ENCODE results near the gene IGF1R. TPM values are rescaled to one million over a fixed set of nuclear protein-coding genes. Genes with fewer than 3 reads are reported as not detected.

IGF1R gene
- total RNA-seq, 1 donor from 2014 or later: 31.4 TPM

DNA sequence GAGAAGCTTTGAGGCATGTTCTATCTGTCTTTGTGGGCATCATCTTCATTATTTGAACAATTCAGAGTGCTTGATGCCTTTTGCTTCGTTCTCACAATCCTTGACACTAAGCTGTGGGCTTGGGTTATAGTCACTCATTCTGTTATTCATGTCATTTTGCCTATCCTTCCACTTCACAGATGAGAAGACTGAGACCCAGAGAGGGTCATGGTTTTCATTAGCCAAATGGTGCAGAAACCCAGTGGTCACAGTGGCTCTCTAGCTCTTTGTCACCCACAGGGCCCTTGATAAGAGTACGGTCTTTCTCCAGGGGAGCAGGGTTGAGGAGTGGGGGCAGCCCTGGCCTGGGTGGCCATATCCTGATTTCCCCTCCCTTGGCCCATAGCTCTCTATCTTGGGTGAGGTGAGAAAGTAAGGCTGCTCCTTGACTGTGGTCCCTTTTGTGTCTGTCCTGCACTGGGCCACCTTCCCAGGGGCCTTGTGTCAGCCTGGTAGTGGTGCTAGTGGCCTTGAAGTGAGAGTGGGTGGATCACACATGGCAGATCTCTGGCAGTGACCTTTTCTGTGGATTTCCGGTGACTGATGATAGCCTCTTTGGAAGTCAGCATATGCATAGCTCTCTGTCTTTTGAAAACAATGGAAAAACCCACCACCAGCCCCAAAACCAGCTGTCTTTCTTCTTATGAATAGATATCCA, 130.1 kb downstream of the IGF1R start:
- intact Hi-C loops (cut with DNase I): loop anchor here (5.0 to 10.0 kb wide), 2 partner anchors 126 to 286 kb away; no protein-coding TSS in a partner anchor
- DNase-seq (no peak), ATAC-seq (ENCODE audit: poor library complexity) (peak; percentile 28)

- intact Hi-C loops (cut with DNase I): loop anchor here (5.0 to 10.0 kb wide), 2 partner anchors 127 to 286 kb away; no protein-coding TSS in a partner anchor
- ATAC-seq (ENCODE audit: poor library complexity) (peak; percentile 49), DNase-seq (no peak)
Measured at GRCh38 chr15:98778960-98779359, 130.6 kb downstream of the IGF1R start.

GRCh38 chr15:98779463-98780071, 131.2 kb downstream of the IGF1R start:
- ATAC-seq (ENCODE audit: poor library complexity): peak; percentile 91
- DNase-seq: peak; percentile 87
- intact Hi-C loops (cut with DNase I): loop anchor here (5.0 to 10.0 kb wide), 2 partner anchors 127 to 285 kb away; no protein-coding TSS in a partner anchor

GRCh38 chr15:98781838-98782237, 133.5 kb downstream of the IGF1R start:
- ATAC-seq (ENCODE audit: poor library complexity) (no peak), DNase-seq (no peak)
- intact Hi-C loops (cut with DNase I): no loop called here

- DNase-seq (no peak), ATAC-seq (ENCODE audit: poor library complexity) (no peak)
- intact Hi-C loops (cut with DNase I): no loop called here
Measured at GRCh38 chr15:98782801-98783200, 134.5 kb downstream of the IGF1R start.

GRCh38 chr15:98785431-98785806, 137.1 kb downstream of the IGF1R start:
- intact Hi-C loops (cut with DNase I): no loop called here
- no peak for ATAC-seq (ENCODE audit: poor library complexity)

DNA sequence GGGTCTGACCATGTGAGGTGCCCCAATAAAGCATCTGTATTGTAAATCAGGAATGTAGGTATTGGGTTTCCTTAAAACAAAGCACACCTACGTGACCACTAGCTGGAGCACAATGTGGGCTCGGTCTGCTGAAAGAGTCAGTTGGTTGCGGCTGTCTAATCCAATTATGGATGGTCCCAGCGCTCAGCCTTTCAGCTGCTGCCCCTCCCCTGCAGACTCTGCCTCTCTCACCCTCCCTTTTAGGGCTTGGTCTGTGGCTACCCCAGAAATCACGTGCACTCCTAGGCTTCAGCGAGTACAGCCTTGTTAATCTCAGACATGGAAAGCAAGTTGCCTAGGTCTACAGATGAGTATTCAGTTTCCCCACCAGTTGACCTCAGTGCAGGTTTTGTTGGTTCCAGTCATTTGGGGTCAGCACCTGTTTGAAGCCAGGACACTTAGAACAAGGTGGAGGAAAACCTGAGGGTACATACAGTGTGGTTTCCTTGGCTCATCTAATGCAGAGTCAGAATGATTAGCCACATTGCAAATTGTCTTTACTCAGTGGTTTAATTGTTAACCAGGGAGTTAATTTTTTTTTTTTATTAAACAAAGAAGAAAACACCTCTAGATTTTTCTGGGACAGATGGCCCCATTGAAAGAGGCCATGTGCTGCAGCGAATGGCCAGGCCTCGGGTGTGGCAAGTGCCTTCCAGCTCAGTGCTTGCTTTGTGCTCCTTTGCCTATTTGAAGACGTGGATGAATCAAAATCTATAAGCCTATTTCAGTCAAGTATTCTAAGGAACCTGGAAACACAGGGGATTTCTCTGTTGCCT, 137.7 kb downstream of the IGF1R start:
- DNase-seq: no peak
- intact Hi-C loops (cut with DNase I): no loop called here
- ATAC-seq (ENCODE audit: poor library complexity): peak; percentile 58

More at GRCh38 chr15:98785431-98785806, 137.1 kb downstream of the IGF1R start:
- DNase-seq: no peak

GRCh38 chr15:98786717-98787116, 138.4 kb downstream of the IGF1R start:
- intact Hi-C loops (cut with DNase I): no loop called here
- no peak for DNase-seq
- ATAC-seq (ENCODE audit: poor library complexity): peak; percentile 53

- no peak for ATAC-seq (ENCODE audit: poor library complexity)
- intact Hi-C loops (cut with DNase I): no loop called here
- no peak for DNase-seq
Measured at GRCh38 chr15:98787194-98787593, 138.9 kb downstream of the IGF1R start.

- DNase-seq (no peak), ATAC-seq (ENCODE audit: poor library complexity) (no peak)
- intact Hi-C loops (cut with DNase I): no loop called here
Measured at GRCh38 chr15:98787936-98788757, 139.8 kb downstream of the IGF1R start.

DNA sequence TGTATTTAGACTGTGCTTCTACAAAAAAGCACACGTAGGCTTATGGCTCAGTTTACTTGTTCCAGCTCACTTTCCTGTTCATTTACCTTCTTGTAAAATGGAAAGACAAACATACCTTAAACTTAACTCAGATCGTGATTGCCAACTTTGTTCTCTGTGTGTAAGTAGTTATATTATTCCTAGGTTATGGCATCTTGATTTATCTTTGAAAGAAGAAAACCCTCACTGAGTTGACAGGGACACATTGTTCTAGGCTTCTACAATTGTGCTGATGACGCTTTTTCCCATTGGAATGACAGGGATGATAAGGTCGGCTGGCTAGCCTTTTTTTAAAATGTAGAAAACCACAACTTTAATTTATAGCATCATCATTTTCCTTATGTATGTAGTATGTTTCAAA, 140.7 kb downstream of the IGF1R start:
- DNase-seq (no peak), ATAC-seq (ENCODE audit: poor library complexity) (peak; percentile 36)
- intact Hi-C loops (cut with DNase I): no loop called here

GRCh38 chr15:98790270-98790669, 141.9 kb downstream of the IGF1R start:
- DNase-seq (no peak), ATAC-seq (ENCODE audit: poor library complexity) (no peak)
- intact Hi-C loops (cut with DNase I): no loop called here

DNA sequence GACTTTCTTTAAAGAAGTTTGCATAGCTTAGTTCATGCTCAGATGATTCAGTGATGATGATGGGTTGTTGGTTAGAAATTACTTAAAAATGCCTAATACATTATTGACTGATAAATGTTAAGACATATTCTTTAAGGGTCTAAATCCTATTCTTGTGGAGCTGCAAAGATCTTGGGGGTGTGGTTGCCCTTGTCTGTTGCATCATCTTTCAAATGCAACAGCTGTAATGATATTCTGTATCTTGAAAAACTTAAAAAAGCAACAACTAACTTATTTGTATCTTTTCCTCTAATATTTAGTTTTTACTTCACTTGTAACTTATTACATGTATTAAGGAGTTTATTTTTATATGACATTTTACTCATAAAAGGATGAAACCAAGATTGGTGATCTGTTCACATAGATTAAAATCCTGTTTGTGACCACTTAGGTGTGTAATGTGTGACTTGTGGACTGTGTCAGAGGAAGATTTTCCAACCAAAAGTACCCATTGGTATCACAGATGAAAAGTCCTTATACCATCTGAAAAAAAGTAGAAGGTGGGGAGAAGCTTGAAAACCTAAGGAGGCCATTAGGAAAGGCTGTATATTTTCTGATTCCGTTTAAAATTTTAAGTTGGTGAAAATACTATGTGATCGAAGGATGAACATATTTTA, 142.8 kb downstream of the IGF1R start:
- intact Hi-C loops (cut with DNase I): no loop called here
- ATAC-seq (ENCODE audit: poor library complexity): no peak

DNA sequence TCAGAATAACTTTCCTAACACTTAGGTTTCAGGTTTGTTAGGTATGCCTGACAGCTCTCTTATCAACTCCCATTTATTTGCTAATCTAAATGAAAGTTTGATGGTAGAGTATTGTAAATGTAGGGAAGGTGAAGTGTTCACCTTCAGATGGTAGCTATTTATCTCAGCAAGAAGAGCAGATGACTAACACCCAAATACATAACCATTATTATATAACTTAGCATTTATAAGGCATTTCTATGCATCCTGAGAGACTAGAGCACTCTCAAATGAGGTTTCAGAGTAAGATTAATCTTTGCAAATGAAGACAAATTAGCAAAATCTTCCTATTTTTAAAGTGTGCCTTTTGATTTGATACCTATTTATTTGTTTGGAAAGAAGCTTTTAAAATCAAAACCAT, 143.8 kb downstream of the IGF1R start:
- intact Hi-C loops (cut with DNase I): no loop called here

More for the DNA sequence above, 142.8 kb downstream of the IGF1R start:
- no peak for DNase-seq

GRCh38 chr15:98794211-98794610, 145.9 kb downstream of the IGF1R start:
- no peak for DNase-seq
- intact Hi-C loops (cut with DNase I): no loop called here
- no peak for ATAC-seq (ENCODE audit: poor library complexity)

More for the DNA sequence above, 143.8 kb downstream of the IGF1R start:
- ATAC-seq (ENCODE audit: poor library complexity) (no peak), DNase-seq (no peak)

DNA sequence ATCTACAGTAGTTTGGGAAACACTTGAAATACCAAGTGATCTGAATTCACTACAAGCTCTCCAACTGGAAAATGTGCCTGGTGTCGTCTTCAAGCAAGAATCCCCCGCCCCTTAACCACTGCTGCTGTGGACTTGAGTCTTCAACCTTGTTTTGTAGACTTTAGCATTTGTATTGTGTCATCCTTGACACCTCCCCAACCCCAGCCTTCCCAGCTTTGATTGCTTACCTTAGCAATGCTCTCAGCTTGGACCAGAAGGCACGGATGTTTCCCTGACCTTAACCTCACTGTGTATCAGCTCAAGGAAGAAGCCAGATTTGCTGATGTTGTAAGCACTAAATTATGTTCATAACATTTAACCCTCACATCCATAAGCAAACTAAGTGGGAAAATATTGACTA, 146.4 kb downstream of the IGF1R start:
- DNase-seq (no peak), ATAC-seq (ENCODE audit: poor library complexity) (no peak)
- intact Hi-C loops (cut with DNase I): no loop called here

- ATAC-seq (ENCODE audit: poor library complexity) (no peak), DNase-seq (no peak)
- intact Hi-C loops (cut with DNase I): no loop called here
Measured at GRCh38 chr15:98795980-98796379, 147.6 kb downstream of the IGF1R start.

GRCh38 chr15:98796685-98797357, 148.5 kb downstream of the IGF1R start:
- ATAC-seq (ENCODE audit: poor library complexity): no peak
- no peak for DNase-seq
- intact Hi-C loops (cut with DNase I): no loop called here
